Ovary (tissue), 3 donors: Measurements from ENCODE around the gene MTMR12.

Experiments
- POLR2A ChIP-seq: fragments of 450-650 bp; IDR thresholded peaks from one replicate; pipeline ENCODE4 v1.6.1; 2017; ENCODE audit warnings: antibody characterized with exemption, mild to moderate bottlenecking, moderate library complexity
- TF ChIP-seq, protein P1 (sequence below), 3 donors: fragments of 450-650 bp in 2 of 3; fragments of 200-600 bp in 1 of 3; IDR thresholded peaks; one replicate each; pipeline versions ENCODE4 v1.5.1 to v1.8.0; 2016 to 2022; ENCODE audit warnings: antibody characterized with exemption in 3 of 3, mild to moderate bottlenecking in 1 of 3
- donor health status: DM: no; HTN: no; CAD: no.

- TF ChIP-seq, protein P1, sequence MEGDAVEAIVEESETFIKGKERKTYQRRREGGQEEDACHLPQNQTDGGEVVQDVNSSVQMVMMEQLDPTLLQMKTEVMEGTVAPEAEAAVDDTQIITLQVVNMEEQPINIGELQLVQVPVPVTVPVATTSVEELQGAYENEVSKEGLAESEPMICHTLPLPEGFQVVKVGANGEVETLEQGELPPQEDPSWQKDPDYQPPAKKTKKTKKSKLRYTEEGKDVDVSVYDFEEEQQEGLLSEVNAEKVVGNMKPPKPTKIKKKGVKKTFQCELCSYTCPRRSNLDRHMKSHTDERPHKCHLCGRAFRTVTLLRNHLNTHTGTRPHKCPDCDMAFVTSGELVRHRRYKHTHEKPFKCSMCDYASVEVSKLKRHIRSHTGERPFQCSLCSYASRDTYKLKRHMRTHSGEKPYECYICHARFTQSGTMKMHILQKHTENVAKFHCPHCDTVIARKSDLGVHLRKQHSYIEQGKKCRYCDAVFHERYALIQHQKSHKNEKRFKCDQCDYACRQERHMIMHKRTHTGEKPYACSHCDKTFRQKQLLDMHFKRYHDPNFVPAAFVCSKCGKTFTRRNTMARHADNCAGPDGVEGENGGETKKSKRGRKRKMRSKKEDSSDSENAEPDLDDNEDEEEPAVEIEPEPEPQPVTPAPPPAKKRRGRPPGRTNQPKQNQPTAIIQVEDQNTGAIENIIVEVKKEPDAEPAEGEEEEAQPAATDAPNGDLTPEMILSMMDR (IDR thresholded peaks at IDR 0.05), result no peak
- no peak for TF ChIP-seq POLR2A
These were observed 122.6 kb downstream of the MTMR12 start for GRCh38 chr5:32190095-32190494.
